HL-60 (cell line): ENCODE results near the gene C10orf71.

Experiments
- DNase-seq, 2 experiments: peaks; one replicate each; pipeline ENCODE4 v3.0.0-alpha.2; 2010 to 2020; ENCODE audit warnings: low read depth in 1 of 2, low spot score in 1 of 2
- H3K27ac ChIP-seq: fragments of 250-450 bp; sonication (Bioruptor Pico); replicated peaks from 2 replicates; pipeline ENCODE4 v1.5.1; 2020; ENCODE audit warnings: mild to moderate bottlenecking, moderate library complexity
- H3K27me3 ChIP-seq: fragments of 250-450 bp; sonication (Bioruptor Pico); 2 replicates; pipeline ENCODE4 v1.5.1; 2021; ENCODE audit warnings: mild to moderate bottlenecking, moderate library complexity; ENCODE audit not compliant: insufficient read depth, poor library complexity, severe bottlenecking
- H3K4me3 ChIP-seq: replicated peaks from 2 replicates; pipeline ENCODE4 v1.5.1; 2011; ENCODE audit warnings: mild to moderate bottlenecking, control low read depth, low read length; ENCODE audit not compliant: insufficient read depth
- GABPA ChIP-seq: IDR thresholded peaks from 2 replicates; pipeline ENCODE4 v1.6.1; 2012; ENCODE audit warnings: low read depth
- POLR2AphosphoS5 ChIP-seq: IDR thresholded peaks from 2 replicates; pipeline ENCODE4 v1.6.1; 2012; ENCODE audit warnings: low read depth
- SPI1 ChIP-seq: IDR thresholded peaks from 2 replicates; pipeline ENCODE4 v1.6.1; 2012; ENCODE audit warnings: low read depth, mild to moderate bottlenecking, borderline replicate concordance
- TF ChIP-seq, protein P1 (sequence below): IDR thresholded peaks from 2 replicates; pipeline ENCODE4 v1.6.1; 2012; ENCODE audit warnings: low read depth; ENCODE audit not compliant: insufficient replicate concordance
- TF ChIP-seq, protein P2 (sequence below): IDR thresholded peaks from one replicate; pipeline ENCODE4 v1.5.1; 2011; ENCODE audit warnings: low read length, control low read depth, inconsistent platforms; ENCODE audit not compliant: insufficient read depth

C10orf71 gene

DNA sequence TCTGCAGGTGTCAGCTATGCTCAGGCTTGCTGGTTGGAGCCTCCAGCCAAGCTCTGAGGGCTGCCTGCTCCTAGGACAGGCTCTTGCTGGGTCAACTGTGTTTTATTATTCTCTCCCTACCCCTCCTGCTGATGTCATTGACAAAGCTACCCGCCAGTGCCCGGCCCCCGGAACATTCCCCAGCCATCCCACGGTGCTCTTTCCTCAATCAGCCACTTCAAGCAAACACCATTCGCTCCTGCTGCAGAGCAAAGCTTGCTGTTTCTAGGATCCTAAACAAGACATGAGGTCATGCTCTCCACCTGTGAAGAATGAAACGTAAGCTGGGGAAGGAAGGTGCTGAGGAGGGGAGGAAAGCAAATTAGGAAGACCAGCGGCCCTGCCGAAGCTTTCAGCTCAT, 2.1 kb upstream of the C10orf71 start:
- no peak overlapping the region for H3K4me3 ChIP-seq
- H3K27ac ChIP-seq = no peak overlapping the region
- TF ChIP-seq, protein P1, sequence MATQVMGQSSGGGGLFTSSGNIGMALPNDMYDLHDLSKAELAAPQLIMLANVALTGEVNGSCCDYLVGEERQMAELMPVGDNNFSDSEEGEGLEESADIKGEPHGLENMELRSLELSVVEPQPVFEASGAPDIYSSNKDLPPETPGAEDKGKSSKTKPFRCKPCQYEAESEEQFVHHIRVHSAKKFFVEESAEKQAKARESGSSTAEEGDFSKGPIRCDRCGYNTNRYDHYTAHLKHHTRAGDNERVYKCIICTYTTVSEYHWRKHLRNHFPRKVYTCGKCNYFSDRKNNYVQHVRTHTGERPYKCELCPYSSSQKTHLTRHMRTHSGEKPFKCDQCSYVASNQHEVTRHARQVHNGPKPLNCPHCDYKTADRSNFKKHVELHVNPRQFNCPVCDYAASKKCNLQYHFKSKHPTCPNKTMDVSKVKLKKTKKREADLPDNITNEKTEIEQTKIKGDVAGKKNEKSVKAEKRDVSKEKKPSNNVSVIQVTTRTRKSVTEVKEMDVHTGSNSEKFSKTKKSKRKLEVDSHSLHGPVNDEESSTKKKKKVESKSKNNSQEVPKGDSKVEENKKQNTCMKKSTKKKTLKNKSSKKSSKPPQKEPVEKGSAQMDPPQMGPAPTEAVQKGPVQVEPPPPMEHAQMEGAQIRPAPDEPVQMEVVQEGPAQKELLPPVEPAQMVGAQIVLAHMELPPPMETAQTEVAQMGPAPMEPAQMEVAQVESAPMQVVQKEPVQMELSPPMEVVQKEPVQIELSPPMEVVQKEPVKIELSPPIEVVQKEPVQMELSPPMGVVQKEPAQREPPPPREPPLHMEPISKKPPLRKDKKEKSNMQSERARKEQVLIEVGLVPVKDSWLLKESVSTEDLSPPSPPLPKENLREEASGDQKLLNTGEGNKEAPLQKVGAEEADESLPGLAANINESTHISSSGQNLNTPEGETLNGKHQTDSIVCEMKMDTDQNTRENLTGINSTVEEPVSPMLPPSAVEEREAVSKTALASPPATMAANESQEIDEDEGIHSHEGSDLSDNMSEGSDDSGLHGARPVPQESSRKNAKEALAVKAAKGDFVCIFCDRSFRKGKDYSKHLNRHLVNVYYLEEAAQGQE = no peak
- TF ChIP-seq GABPA (no peak), SPI1 (no peak), POLR2AphosphoS5 (no peak)
- TF ChIP-seq, protein P2, sequence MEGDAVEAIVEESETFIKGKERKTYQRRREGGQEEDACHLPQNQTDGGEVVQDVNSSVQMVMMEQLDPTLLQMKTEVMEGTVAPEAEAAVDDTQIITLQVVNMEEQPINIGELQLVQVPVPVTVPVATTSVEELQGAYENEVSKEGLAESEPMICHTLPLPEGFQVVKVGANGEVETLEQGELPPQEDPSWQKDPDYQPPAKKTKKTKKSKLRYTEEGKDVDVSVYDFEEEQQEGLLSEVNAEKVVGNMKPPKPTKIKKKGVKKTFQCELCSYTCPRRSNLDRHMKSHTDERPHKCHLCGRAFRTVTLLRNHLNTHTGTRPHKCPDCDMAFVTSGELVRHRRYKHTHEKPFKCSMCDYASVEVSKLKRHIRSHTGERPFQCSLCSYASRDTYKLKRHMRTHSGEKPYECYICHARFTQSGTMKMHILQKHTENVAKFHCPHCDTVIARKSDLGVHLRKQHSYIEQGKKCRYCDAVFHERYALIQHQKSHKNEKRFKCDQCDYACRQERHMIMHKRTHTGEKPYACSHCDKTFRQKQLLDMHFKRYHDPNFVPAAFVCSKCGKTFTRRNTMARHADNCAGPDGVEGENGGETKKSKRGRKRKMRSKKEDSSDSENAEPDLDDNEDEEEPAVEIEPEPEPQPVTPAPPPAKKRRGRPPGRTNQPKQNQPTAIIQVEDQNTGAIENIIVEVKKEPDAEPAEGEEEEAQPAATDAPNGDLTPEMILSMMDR = no peak
- no peaks in the 10 kb centered on the region for H3K27me3 ChIP-seq
- no peak for DNase-seq

DNA sequence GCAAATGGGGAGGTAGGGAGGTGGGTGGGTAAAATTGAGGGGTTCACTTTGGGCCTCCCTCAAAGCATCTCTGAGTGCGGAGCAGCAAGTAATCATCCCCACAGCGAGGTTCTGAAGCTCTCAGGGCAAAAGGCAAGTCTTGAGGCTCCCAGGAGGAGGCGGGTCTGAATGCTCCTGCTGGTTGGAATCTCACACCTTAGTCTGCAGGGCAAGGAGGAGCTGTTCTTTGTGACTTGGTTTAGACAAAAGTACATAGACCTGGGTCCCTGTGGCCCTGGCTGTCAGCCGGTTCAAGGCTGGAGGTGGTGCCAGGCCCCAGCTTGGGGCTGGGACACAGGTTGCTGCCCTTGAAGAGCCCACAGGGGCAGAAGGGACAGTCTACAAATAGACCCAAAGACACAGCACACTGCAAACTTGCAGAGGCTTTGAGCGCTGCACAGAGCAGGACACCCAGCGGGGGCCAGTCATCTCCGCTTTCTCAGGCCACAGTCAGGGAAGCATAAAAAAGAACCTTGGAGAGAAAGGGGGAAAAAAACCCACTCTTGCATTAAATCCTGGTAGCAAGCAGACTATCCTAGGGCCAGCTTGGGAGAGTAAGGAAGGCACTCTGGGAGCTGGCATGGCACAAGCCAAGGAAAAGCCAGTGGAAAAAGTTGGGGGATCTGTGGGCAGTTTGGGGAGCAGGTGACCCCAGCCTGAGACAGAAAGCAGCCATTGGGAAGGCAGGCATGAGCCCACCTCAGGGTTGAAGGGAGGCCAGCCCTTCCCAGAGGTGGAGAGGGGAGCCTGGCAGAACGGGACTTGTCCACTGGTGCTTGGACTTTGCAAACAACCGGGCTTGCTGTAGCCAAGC, 926 bp upstream of the C10orf71 start:
- H3K27ac ChIP-seq = no peak overlapping the region
- TF ChIP-seq, protein P1 = no peak
- TF ChIP-seq, protein P2 = no peak
- TF ChIP-seq GABPA (no peak), POLR2AphosphoS5 (no peak), SPI1 (no peak)
- DNase-seq = no peak
- H3K4me3 ChIP-seq = no peak overlapping the region
- H3K27me3 ChIP-seq = no peaks in the 10 kb centered on the region

DNA sequence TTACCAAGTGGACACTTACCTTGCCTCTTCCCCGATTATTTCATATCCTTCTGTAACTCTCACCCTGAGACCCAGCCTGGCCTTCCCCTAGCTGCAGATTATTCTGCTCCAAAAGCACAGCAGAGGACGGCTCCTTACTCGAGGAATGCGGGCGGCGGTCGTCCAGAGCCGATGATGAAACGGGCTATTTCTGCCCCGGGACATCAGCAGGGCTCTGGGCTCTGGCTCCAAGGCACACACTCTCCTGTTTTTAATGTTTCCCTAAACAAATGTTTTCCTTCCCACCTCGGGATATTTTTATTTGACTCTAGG, 343 bp upstream of the C10orf71 start:
- TF ChIP-seq GABPA (no peak), SPI1 (no peak), POLR2AphosphoS5 (no peak)
- TF ChIP-seq, protein P1 = no peak
- TF ChIP-seq, protein P2 = no peak
- no peak overlapping the region for H3K4me3 ChIP-seq
- no peak for DNase-seq
- no peak overlapping the region for H3K27ac ChIP-seq
- H3K27me3 ChIP-seq = no peaks in the 10 kb centered on the region
